ENCODE results near the gene PEAK1.

GRCh38 chr15:77285057-77285997, 134.6 kb downstream of the PEAK1 start:
- TF ChIP-seq CTCF (IDR thresholded peaks at IDR 0.05) (no peak), POLR2A (IDR thresholded peaks at IDR 0.05; ENCODE audit: low read depth) (no peak), POLR2AphosphoS5 (IDR thresholded peaks at IDR 0.05) (no peak)
